HG03103 (cell line): ENCODE measurements around the gene GARNL3.

Source experiments
- ATAC-seq: cut with Tn5 transposase; IDR thresholded peaks from one replicate; pipeline ENCODE4 v1.9.1; 2021; ENCODE audit warnings: low read depth; ENCODE audit not compliant: unreplicated experiment

Gene GARNL3

DNA sequence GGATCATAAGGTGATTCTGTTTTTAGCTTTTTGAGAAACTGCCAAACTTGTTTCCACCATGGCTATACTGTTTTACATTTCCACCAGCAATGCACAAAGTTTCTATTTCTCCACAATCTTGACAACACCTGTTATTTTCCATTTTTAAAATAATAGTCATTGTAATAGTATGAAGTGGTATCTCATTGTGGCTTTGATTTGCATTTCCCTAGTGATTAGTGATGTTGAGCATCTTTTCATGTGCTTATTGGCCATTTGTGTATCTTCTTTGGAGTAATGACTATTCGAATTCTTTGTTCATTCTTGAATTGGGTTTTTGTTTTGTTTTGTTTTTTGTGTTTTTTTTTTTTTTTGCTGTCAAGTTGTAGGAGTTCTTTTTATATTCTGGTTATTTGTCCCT, 4.9 kb downstream of the GARNL3 start:
- no peak for ATAC-seq

DNA sequence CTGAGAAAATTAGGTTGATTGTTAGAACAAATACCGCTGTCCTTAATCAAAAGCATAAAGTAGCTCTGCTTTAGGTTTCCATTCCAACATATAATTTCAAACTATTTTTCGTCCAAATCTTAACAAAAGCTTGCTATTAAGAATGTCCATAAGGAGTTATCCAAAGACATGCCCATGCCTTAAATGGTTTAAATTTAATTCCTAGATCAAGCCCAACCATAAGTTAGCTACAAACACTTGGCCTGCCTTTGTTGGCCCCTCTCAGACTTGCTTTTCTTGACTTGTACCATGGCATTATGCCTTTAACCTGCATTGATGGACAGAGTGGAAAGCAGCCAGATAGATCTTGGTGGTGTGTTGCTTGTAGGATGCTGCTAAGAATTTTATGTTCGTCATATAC, 8.8 kb downstream of the GARNL3 start:
- ATAC-seq, result no peak

DNA sequence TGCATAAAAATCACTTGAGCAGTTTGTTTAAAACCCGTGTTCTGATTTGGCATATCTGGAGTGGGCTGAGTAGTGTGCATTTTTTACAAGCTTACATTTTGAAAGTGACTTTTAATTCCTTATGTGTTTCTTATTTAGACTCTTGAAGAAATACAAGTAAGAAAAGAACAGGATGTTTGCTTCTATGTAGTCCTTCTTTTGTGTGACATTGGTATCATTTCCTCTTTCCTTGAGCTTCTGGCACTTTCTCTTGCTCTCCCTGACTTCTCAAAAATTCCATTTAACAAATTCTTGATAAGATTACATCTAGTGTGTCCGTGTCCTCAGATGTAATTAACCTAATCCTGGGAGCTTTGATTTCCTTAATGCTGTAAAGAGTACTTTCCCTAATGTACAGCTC, 12.5 kb downstream of the GARNL3 start:
- ATAC-seq, result no peak

DNA sequence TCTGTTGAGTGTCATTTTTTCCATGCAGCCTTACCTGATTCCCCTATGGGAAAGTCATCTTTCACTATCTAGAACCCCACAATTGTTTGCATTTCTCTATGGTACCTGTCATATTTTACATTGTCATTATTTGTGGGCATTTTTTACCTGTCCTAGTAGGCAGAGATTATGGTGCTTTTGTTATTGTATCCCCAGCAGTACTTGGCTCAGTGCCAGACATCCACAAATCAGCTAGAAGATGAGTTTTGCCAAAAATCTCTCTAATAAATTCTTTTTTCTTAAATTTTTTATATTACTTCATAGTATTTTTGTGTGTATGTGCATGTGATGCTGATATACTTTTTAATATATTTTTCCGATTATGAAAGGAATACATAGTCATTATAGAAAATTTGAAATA, 13.2 kb downstream of the GARNL3 start:
- no peak for ATAC-seq

DNA sequence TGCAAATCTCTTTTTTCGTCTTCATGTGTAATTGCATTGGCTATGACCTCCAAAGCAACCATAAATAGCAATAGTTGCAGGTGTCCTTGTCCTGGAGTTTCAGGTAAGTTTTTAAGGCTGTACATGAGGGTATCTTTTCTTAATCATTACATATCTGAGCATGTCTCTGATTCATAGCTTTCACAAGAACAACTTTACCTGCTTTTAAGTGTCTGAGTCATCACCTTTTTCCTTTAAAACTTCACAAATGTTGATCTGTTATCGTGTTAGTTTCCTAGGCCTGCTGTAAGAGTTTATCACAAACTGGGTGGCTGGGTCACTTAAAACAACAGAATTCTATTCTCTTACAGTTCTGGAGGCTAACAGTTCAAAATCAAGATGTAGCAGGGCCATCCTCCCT, 13.8 kb downstream of the GARNL3 start:
- ATAC-seq, result no peak

DNA sequence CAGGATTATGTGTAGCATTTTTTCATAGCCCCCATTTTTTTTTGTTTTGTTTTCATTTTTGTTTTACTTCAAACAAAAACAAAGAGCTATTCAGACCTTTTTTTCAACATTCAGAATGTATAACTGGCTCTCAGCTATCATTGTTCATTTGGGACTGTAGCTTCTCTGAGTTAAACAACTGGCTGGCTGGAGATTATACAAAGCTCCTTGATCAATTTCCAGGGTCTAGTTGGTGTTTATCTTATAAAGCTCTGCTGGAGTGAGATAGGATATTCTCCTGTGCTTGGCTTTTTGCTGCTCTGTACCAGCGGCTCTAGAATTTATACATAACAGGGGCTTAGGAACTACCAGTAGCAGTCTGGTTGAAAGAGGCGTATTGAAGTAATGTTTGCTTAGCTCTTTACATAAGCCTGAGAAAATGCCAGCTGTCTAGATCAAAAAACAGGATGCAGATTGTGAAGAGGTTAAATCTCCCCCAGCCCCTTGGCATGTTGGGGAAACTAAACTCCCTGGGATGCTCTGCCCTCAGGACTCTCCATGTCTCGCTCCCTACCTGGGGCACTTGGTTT, 15.2 kb downstream of the GARNL3 start:
- no peak for ATAC-seq

DNA sequence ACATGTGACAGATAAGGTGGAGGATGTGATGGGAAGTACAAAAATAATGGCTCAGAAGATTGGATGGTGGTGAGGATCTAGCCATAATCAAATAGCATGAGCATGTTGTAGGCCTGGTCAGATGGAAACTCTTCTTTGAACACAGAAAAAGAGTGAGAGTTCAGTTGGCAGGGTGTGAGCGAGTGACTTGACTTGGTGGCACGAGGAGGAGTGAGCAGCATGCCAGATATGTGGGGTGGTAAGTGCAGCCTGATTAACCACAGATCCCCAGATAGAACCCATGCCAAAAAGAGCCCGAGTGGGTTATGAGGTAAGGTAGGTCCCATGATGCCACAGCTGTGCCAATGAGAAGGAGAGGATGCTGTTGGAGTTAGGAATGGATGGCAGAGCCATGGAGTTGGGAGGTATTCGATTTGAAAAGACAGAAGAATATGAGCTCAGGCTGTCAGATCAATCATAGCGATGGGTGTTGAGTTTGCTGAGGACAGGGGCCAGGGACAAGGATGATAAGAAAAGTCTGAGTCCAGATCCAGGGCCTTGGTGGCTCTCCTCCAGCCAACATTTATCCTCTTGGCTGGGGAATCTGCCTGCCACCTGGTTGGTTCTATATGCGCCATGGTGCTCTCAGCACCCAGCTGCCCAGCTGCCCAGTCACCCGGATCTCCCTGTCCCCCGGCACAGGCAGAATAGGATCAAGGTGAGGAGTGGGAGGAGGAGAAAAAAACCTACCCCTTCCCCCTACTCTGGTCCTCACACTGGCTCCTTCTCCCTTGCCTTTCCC, 16.5 kb downstream of the GARNL3 start:
- ATAC-seq, result no peak

DNA sequence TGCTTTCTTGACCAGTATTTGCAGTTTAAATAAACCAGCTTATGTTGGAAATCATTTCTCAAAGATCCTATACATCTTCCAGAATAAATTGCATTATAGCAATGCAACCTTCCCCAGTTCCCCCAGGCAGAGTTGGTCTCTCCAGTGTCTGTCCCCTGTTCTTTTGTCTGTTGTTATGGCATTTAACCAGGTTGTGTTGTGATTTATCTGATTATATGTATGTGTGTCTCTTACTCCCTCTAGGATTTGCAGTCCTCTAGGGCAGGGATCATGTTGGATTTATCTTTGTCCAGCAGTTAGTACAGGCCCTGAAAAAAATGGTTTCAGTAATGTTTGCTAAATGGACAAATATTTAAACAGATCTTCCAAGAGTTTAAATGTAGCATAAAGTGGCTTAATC, 17.3 kb downstream of the GARNL3 start:
- ATAC-seq, result no peak

DNA sequence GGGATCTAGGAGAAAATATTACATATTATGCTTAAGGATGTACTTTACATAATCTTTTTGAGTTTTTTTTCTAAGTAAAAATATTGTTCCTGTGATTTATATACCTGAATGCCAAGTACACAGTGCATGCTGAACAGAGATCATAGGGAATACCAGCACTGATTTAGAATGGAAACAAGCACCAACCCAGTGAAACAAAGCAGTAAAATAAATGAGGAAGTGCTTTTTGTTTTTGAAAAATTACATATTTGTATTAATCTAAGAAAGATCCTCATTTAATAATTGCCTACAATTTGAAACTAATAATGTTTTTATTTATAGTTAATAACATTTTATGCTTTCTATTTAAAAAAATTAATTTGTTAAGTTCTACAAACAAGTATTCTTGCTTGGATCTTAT, 18.0 kb downstream of the GARNL3 start:
- no peak for ATAC-seq

DNA sequence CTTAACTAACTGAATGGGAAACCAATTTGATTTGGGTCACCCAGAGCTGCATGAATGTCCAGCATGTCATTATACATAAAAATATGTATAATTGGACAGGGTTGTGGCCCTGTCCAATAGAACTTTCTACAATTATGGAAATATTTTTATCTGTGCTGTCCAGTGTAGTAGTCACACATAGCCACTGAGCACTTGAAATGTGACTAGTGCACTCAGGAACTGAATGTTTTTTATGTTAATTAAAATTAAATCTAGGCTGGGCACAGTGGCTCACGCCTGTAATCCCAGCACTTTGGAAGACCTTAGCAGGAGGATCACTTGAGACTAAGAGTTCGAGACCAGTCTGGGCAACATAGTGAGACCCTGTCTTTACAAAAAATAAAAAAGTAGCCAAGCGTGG, 18.6 kb downstream of the GARNL3 start:
- no peak for ATAC-seq

DNA sequence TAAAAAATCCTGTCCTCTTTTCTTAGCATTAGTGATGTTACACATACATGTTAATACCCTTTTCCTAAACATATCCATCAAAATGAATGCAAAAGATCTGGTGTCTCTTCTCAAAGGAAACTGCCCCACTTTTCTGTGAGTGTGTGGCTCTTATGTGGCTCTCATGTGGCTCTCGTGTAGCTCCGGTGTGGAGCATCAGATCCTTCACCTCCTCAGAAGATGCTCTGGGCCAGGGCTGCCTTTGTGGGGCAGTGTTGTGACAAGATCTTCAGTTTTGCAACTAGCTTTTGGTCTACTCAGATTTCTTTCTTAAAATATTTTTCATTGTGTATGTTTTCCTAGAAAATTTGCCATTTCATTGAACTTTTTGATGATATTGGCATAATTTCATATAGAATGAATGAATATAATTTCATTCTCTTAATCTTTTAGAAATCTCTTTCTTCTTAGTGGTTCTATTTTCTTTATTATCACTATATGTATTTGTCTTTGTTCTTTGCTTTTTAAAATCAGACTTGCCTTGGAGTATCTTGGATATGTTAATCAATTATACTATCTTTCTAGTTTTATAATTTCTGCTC, 19.4 kb downstream of the GARNL3 start:
- no peak for ATAC-seq

DNA sequence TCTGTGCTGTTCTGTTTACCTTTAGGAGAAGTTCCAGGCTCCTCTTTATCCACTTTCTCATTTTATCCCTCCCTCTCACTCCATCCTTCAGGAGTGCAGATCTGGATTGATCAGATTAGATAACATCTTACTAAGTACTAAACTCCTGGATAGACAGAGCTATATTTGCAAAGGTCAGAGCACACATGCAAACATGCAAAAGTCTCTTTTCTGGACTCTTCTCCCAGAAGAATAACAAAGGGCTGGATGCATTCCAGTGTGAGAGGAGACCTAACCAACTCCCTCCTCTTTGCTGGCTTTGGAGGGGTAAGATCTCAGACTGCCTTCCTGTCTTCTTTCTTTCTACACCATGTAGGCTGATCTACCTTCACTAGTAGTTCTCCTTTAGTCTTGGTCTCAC, 21.4 kb downstream of the GARNL3 start:
- ATAC-seq, result no peak

DNA sequence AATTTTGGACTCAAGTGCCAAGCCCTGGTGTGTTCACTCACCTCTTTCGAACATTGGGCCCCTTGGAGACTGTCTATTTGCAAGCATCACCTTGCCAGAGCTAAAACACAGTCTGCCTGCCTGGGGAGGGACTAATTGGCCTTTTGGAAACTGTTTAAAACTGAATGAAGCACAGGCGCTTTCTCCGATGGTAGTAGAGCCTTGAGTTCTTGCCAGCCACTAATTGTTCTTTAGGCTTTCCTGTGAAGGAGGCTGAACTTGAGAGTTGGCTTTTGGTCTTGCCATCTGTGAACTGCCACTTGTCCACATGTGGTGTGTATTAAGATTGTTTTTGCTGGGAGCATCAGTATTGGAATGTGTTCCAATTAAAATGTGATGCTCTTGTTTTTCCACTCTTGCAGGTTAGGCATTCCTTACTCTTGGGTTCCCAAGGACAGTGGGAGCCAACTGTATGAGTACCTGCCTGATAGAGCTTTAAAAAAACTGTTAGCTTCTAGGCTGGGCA, 26.0 kb downstream of the GARNL3 start:
- no peak for ATAC-seq

DNA sequence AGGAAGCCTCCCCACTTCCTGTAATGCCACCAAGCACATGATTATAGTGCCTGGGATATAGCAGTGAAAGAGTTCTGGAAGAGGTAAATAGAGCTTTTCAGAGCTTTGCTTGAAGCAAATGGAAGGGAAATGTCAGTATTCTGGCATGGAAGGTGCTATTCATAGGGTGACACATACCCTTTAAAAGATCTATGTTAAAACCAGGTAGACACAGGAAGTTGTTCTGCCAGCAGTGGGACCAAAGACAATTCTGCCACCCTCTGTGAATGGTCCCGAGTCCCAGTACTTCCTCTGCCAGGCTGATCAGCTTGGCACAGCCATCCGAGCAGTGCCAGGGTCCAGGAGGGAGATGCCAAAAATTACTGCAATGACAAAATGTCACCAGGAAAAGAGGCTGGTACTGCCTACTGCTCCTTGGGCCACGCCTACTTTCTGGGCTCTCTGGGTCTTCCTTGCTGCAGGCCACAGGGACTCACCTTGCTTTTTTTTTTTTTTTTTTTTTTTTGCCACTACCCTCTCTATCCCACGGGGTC, 26.7 kb downstream of the GARNL3 start:
- ATAC-seq, result no peak

DNA sequence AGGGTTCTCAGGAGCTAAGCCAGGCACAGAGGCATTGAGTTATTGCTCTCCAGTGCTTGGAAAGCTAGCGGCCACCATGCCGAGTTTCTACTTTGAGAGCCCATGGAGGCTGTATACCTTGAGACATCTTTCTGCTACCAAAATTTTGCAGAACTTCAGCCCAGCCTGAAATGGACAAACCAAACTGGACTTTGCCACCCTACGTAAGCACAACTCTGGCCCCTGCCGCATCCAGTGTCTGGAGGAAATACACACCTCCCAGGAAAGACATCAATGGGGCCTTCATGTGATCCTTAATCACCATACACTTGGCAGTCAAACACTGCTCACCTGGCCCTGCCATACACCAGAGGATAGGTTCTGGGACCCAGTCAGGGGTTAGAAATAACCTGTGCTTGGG, 27.8 kb downstream of the GARNL3 start:
- ATAC-seq, result no peak

DNA sequence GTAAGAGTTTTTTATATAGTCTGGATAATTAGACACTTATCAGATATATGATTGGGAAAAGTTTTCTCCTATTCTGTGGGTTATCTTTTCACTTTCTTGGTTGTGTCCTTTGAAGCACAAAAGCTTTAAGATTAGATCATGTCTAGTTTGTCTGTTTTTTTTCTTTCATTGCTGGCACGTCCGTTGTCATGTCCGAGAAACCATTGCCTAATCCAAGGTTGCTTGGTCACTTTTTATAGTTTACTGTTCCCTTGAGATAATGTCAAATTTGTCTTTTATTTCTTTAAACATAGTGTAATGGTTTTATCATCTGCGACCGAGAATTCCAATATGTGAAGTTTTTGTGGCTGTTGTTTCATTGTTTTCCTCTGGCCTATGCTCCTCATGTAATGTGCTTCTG, 28.8 kb downstream of the GARNL3 start:
- ATAC-seq, result no peak

DNA sequence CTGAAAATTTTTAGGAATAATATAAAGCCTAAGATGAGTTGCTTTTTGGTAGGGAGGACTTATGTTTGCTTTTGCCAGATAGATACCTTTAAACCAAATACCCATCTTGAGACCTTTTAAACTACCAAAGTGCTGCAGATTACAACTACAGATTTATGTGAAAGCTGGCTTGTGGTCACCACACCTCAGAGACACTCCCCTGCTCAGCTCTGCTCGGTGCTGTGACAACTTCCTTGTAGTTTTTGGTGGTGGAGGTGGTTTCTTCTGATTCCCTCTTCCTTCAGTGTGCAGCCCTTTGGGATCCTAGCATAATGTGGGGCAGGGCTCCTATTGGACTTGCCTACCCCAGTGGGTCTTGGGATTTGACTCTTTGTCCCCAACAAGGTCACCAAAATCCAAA, 29.2 kb downstream of the GARNL3 start:
- ATAC-seq, result no peak

DNA sequence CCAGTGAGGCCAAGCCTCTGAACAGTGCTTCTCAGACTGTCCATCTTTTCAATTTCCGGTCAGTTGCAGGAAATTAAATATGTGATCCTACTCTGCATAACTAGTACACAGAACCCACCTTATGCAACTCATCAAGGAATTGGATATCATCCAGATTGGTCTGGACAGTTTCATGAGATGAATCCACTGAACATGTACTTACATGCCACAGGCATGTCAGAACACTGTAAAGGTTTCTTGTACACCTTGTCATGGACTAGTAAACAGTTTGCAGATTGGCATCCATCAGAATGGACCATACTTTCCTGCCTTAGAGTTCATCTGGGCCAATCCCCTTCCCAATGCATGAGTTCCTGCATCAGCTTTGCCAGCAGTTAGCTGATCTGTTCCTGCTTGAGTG, 30.4 kb downstream of the GARNL3 start:
- no peak for ATAC-seq

DNA sequence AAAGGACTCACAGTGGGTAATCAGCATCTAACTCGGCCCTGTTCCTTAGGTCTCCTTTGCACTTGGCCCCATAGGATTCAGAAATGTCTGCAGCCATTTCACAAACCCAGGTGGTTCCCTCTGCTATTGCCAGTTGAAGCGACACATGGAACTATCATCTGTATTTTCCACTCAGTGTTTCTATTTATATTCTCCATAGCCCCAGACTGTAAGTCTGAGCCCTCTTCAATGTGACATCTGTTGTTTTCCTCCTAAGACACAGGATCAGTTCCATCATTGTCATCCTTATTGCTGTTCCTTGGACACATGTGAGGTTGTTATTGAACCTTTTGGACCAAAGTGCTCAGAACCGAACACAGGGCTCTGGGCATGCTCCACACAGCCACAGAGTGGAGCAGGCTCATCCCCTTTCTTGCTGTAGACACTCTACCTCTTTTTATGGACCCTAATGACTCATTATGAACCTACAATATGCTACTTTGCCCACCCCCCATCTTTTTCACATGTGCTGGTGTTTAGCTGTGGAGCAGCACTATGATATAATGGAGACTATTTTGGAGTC, 36.4 kb downstream of the GARNL3 start:
- no peak for ATAC-seq

DNA sequence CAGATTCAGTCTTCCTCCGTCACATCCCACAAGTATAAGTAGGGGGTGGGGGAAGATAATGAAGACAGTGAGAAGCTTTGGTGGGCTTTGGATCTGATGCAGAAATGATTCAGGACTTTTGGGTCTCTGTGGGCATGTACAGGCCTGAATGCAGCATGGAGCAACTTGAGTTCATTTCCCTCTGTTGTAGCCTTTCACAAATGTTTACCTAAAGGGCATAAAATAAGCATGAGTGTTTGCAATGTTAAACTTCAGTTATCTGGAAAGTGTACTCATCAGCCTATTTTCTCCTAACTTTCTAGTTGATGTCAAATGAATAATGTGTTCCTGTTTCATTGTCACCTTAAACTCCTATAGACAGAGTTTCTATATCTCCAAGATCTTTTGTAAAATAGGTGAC, 39.3 kb downstream of the GARNL3 start:
- ATAC-seq, result no peak

DNA sequence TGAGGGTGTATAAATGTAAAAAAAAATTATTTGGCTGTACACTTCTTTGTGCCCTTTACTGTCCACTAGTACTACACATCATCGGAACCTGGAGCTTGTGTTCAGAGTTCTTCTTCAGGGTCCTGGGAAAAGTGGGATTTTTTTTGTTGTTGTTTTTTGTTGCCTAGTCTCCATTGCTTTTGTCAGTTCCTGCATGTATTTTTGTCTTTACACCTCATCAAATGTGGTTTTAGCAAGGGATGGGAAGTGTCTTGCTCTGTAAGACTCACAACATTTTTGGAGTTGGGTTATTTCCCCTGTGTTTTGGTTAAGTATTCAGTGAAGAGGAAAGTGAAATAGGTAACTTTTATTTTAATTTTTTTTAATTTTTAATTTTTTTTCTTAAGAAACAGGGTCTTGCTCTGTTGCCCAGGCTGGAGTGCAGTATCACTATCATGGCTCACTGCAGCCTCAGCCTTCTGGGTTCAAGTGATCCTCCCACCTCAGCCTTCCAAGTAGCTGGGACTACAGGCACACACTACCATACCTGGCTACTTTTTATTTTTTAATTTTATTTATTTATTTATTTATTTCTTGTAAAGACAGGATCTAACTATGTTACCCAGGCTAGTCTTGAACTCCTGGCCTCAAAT, 40.7 kb downstream of the GARNL3 start:
- ATAC-seq, result no peak
